HL-60/S4 treated with retinoic acid at 250 ng/mL for 4 days and 3 days (cell line): ENCODE data around the gene BATF.
"Not testable (repeated sequence)": the region's sequence is repeated elsewhere in the genome, so short reads cannot be mapped to it uniquely, and the experiment has no call there.

Experiments
- in situ Hi-C: fragments of 300-500 bp; cut with MboI; formaldehyde crosslinking; loops from 2 replicates; pipeline ENCODE4 v1.7.0; 2022; ENCODE audit warnings: low sequenced_read_pairs

Gene BATF

GRCh38 chr14:75522224-75522982 is at the start of gene BATF:
TSS of gene BATF (plus strand) at chr14:75522469. CDS start at chr14:75522683, 214 bp downstream.
- in situ Hi-C loops: no loop called here

GRCh38 chr14:75474127-75474526 is 48.1 kb upstream of the BATF start:
- in situ Hi-C loops: not testable (repeated sequence)

- in situ Hi-C loops: loop anchor here (25.0 kb wide), 1 partner anchor 339 kb away; the partner anchor contains the start of gene NEK9
Measured at GRCh38 chr14:75476274-75476995, 45.8 kb upstream of the BATF start.

- in situ Hi-C loops: loop anchor here (25.0 kb wide), 1 partner anchor 341 kb away; the partner anchor contains the start of gene NEK9
Measured at GRCh38 chr14:75477881-75478280, 44.4 kb upstream of the BATF start.

- in situ Hi-C loops: loop anchor here (25.0 kb wide), 1 partner anchor 343 kb away; the partner anchor contains the start of gene NEK9
Measured at GRCh38 chr14:75479770-75480600, 42.3 kb upstream of the BATF start.

GRCh38 chr14:75482366-75482765 is 39.9 kb upstream of the BATF start:
- in situ Hi-C loops: loop anchor here (25.0 kb wide), 1 partner anchor 345 kb away; the partner anchor contains the start of gene NEK9

GRCh38 chr14:75484711-75485429 is 37.4 kb upstream of the BATF start:
- in situ Hi-C loops: loop anchor here (25.0 kb wide), 1 partner anchor 348 kb away; the partner anchor contains the start of gene NEK9

GRCh38 chr14:75486318-75486717 is 36.0 kb upstream of the BATF start:
- in situ Hi-C loops: loop anchor here (25.0 kb wide), 1 partner anchor 349 kb away; the partner anchor contains the start of gene NEK9

- in situ Hi-C loops: loop anchor here (25.0 kb wide), 1 partner anchor 350 kb away; the partner anchor contains the start of gene NEK9
Measured at GRCh38 chr14:75487155-75487671, 35.1 kb upstream of the BATF start.

GRCh38 chr14:75489480-75489837 is 32.8 kb upstream of the BATF start:
- in situ Hi-C loops: loop anchor here (25.0 kb wide), 1 partner anchor 352 kb away; the partner anchor contains the start of gene NEK9

- in situ Hi-C loops: loop anchor here (25.0 kb wide), 1 partner anchor 354 kb away; the partner anchor contains the start of gene NEK9
Measured at GRCh38 chr14:75491376-75491978, 30.8 kb upstream of the BATF start.

- in situ Hi-C loops: loop anchor here (25.0 kb wide), 1 partner anchor 356 kb away; the partner anchor contains the start of gene NEK9
Measured at GRCh38 chr14:75492832-75493591, 29.3 kb upstream of the BATF start.

GRCh38 chr14:75493592-75494087 is 28.6 kb upstream of the BATF start:
- in situ Hi-C loops: loop anchor here (25.0 kb wide), 1 partner anchor 356 kb away; the partner anchor contains the start of gene NEK9

GRCh38 chr14:75494896-75495295 is 27.4 kb upstream of the BATF start:
- in situ Hi-C loops: loop anchor here (25.0 kb wide), 1 partner anchor 358 kb away; the partner anchor contains the start of gene NEK9

GRCh38 chr14:75495399-75495798 is 26.9 kb upstream of the BATF start:
- in situ Hi-C loops: loop anchor here (25.0 kb wide), 1 partner anchor 358 kb away; the partner anchor contains the start of gene NEK9

- in situ Hi-C loops: loop anchor here (25.0 kb wide), 1 partner anchor 359 kb away; the partner anchor contains the start of gene NEK9
Measured at GRCh38 chr14:75495882-75496281, 26.4 kb upstream of the BATF start.

- in situ Hi-C loops: loop anchor here (25.0 kb wide), 1 partner anchor 359 kb away; the partner anchor contains the start of gene NEK9
Measured at GRCh38 chr14:75496755-75497154, 25.5 kb upstream of the BATF start.

- in situ Hi-C loops: loop anchor here (25.0 kb wide), 1 partner anchor 360 kb away; the partner anchor contains the start of gene NEK9
Measured at GRCh38 chr14:75497191-75497590, 25.1 kb upstream of the BATF start.
